WERI-Rb-1 (cell line): ENCODE measurements around the gene ASTE1.
"Not testable (repeated sequence)": the region's sequence is repeated elsewhere in the genome, so short reads cannot be mapped to it uniquely, and the experiment has no call there.

Experiments
- DNase-seq: peaks from one replicate; pipeline ENCODE4 v3.0.0-alpha.2; 2020
- H3K27ac ChIP-seq: fragments of 250-450 bp; sonication (Bioruptor Pico); 2 replicates; pipeline ENCODE4 v1.5.1; 2020; ENCODE audit warnings: mild to moderate bottlenecking, moderate library complexity
- H3K27me3 ChIP-seq: fragments of 250-450 bp; sonication (Bioruptor Pico); 2 replicates; pipeline ENCODE4 v1.5.1; 2021; ENCODE audit warnings: mild to moderate bottlenecking, low read depth, moderate library complexity; ENCODE audit not compliant: insufficient read depth, severe bottlenecking
- H3K36me3 ChIP-seq: fragments of 250-450 bp; sonication (Bioruptor Pico); 2 replicates; pipeline ENCODE4 v1.5.1; 2020; ENCODE audit warnings: mild to moderate bottlenecking, moderate library complexity
- H3K4me3 ChIP-seq: 2 replicates; pipeline ENCODE4 v1.5.1; 2011; ENCODE audit warnings: low read depth, mild to moderate bottlenecking, control low read depth, low read length
- H3K9me3 ChIP-seq: fragments of 250-450 bp; sonication (Bioruptor Pico); 2 replicates; pipeline ENCODE4 v1.5.1; 2021; ENCODE audit warnings: mild to moderate bottlenecking, moderate library complexity; ENCODE audit not compliant: severe bottlenecking
- TF ChIP-seq, protein P1 (sequence below): IDR thresholded peaks from 2 replicates; pipeline ENCODE4 v1.5.1; 2011; ENCODE audit warnings: low read depth, mild to moderate bottlenecking, control low read depth, inconsistent platforms, low read length

The ASTE1 gene

DNA sequence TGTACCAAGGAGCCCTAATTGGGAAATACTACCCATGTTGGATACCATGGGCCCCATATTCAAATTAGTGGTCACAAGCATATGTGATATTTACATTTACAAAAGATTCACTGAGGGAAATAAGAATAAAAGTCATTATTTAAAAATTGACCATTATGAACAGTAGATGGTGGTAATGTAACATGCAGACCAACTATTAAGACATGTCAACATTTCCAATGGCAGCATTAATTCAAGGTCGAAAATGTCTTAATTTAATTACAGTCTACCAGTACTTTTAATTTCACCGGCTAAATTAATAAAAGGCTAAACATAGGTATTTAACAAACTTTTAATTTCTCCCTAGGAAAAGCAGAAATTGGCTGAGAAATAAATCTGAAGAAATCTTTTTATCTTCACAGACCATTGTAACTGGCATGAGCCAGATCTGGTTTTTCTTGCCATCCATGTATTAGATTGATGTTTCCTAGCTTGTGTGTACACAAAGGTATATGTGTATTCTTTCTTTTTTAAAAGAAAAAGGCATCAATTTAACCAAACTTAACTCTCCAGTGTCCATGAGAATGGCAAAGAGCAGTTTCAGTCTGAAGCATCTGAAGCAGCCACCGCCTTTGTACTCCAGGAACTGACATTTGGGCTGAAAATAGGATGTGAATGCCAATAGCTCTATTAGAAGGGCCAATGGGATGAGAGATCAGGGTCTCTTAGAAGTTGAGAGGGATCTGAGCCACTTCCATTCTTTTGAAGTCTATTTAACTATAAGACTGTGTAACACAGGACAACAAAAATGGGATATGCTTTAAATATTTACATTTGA is 26.6 kb upstream of the ASTE1 start:
- Histone ChIP-seq H3K4me3 (no peak overlapping the region), H3K27me3 (no peaks in the 10 kb centered on the region), H3K9me3 (no peaks in the 10 kb centered on the region), H3K27ac (no peak overlapping the region), H3K36me3 (no peaks in the 10 kb centered on the region)
- TF ChIP-seq, protein P1, sequence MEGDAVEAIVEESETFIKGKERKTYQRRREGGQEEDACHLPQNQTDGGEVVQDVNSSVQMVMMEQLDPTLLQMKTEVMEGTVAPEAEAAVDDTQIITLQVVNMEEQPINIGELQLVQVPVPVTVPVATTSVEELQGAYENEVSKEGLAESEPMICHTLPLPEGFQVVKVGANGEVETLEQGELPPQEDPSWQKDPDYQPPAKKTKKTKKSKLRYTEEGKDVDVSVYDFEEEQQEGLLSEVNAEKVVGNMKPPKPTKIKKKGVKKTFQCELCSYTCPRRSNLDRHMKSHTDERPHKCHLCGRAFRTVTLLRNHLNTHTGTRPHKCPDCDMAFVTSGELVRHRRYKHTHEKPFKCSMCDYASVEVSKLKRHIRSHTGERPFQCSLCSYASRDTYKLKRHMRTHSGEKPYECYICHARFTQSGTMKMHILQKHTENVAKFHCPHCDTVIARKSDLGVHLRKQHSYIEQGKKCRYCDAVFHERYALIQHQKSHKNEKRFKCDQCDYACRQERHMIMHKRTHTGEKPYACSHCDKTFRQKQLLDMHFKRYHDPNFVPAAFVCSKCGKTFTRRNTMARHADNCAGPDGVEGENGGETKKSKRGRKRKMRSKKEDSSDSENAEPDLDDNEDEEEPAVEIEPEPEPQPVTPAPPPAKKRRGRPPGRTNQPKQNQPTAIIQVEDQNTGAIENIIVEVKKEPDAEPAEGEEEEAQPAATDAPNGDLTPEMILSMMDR, result no peak
- no peak for DNase-seq

DNA sequence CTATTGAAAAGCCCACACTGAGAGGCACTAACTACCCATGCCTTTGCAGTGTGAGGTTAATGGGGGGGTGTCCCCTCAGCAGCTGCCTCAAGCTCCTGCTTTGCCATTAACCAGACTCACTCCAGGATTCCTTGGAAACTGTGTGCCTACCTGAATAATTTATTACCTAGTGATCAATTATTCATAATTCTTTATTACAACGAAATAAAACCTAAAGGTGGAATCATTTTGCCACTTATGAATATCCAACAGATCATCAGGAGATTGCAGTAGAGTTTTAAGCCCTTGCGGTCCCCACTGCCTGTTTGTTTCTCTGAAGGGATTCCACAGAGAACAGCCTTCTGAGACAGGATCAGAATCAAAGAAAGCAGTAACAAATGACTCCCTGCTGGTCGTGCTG is 23.4 kb upstream of the ASTE1 start:
- Histone ChIP-seq H3K4me3 (no peak overlapping the region), H3K27me3 (no peaks in the 10 kb centered on the region), H3K27ac (no peak overlapping the region), H3K36me3 (no peaks in the 10 kb centered on the region), H3K9me3 (no peaks in the 10 kb centered on the region)
- no peak for DNase-seq
- TF ChIP-seq, protein P1, result no peak

DNA sequence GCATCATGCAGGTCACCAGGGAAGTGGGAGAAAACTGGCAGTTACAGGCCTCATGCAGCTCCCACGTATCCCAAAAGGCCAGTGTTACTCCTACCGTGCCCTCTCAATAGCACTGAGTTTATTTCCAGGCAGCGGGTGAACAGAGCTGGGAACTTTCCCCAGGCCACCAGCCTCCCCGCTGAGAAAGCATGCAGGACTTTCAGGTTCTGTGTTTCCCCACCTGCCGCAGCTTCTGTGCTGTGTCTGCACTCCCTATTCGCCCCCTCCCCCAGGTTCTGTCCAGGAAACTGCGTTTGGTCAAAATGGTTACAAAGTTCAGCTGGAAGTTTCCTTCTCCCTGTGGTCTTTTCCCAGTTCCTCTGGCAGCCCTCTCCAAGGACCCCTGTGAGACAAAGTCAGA is 21.4 kb upstream of the ASTE1 start:
- TF ChIP-seq, protein P1, result no peak
- Histone ChIP-seq H3K36me3 (no peaks in the 10 kb centered on the region), H3K4me3 (no peak overlapping the region), H3K9me3 (no peaks in the 10 kb centered on the region), H3K27me3 (no peaks in the 10 kb centered on the region), H3K27ac (no peak overlapping the region)
- DNase-seq, result no peak

DNA sequence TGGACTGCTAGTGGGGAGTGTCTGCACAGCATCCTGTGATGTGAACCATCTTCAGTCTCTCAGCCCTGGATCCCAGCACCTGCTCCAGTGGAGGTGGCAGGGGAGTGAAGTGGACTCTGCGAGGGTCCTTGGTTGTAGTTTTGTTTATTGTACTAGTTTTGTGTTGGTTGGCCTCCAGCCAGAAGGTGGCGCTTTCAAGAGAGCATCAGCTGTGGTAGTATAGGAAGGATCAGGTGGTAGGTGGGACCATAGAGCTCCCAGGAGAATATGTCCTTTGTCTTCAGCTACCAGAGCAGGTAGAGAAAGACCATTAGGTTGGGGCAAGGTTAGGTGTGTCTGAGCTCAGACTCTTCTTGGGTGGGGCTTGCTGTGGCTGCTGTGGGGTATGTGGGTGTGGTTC is 21.0 kb upstream of the ASTE1 start:
- Histone ChIP-seq H3K4me3 (no peak overlapping the region), H3K9me3 (no peaks in the 10 kb centered on the region), H3K27me3 (no peaks in the 10 kb centered on the region), H3K36me3 (no peaks in the 10 kb centered on the region), H3K27ac (no peak overlapping the region)
- TF ChIP-seq, protein P1, result no peak
- peak; percentile 12 for DNase-seq

DNA sequence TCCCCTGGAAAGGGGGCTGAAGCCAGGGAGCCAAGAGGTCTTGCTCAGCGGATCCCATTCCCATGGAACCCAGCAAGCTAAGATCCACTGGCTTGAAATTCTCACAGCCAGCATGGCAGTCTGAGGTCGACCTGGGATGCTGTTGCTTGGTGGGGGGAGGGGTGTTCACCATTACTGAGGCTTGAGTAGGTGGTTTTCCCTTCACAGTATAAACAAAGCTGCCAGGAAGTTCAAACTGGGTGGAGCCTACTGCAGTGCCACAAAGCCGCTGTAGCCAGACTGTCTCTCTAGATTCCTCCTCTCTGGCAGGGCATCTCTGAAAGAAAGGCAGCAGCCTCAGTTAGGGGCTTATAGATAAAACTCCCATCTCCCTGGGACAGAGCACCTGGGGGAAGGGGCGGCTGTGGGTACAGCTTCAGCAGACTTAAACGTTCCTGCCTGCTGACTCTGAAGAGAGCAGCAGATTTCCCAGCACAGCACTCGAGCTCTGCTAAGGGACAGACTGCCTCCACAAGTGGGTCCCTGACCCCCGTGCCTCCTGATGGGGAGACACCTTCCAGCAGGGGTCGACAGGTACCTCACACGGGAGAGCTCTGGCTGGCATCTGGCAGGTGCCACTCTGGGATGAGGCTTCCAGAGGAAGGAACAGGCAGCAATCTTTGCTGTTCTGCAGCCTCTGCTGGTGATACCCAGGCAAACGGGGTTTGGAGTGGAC is 15.8 kb upstream of the ASTE1 start:
- not testable (repeated sequence) for H3K9me3 ChIP-seq, H3K36me3 ChIP-seq, H3K27me3 ChIP-seq, DNase-seq, H3K27ac ChIP-seq, H3K4me3 ChIP-seq

DNA sequence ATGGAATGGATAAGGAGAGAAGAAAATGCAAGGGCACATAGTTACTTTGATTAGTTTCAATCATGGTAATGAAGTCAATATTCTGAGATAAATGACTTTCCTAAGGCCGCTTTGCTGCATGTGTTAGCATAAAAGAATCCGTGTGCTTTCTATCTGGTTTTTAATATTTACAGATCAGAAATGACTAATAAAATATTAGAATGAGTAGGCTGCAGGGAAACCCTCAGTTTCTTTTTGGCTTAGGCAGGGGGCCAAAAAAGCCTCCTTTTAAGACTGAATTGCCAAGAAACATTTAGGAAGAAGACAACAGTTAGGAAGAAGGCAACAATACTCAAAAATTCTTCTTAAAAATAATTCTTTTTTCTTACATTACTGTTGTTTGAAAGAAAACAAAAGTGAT is 11.7 kb upstream of the ASTE1 start:
- H3K9me3 ChIP-seq, result no peaks in the 10 kb centered on the region
- no peak overlapping the region for H3K4me3 ChIP-seq
- no peaks in the 10 kb centered on the region for H3K36me3 ChIP-seq
- no peak overlapping the region for H3K27ac ChIP-seq
- DNase-seq, result no peak
- TF ChIP-seq, protein P1, result no peak
- no peaks in the 10 kb centered on the region for H3K27me3 ChIP-seq
